ENCODE results near the gene SYTL3.

The SYTL3 gene

GRCh38 chr6:158762787-158763433, 113.1 kb downstream of the SYTL3 start:
- DNase-seq, result no peak

GRCh38 chr6:158763434-158764182, 113.8 kb downstream of the SYTL3 start:
- no peak for DNase-seq

GRCh38 chr6:158764183-158764849, 114.5 kb downstream of the SYTL3 start:
- DNase-seq, result no peak

- no peak for DNase-seq
Measured at GRCh38 chr6:158764926-158765325, 115.1 kb downstream of the SYTL3 start.

- no peak for DNase-seq
Measured at GRCh38 chr6:158765499-158766068, 115.7 kb downstream of the SYTL3 start.

- DNase-seq, result no peak
Measured at GRCh38 chr6:158766621-158767455, 117.0 kb downstream of the SYTL3 start.

GRCh38 chr6:158767709-158768108, 117.9 kb downstream of the SYTL3 start:
- DNase-seq, result no peak

- no peak for DNase-seq
Measured at GRCh38 chr6:158768436-158768835, 118.6 kb downstream of the SYTL3 start.

GRCh38 chr6:158769234-158769770, 119.4 kb downstream of the SYTL3 start:
- no peak for DNase-seq

- DNase-seq, result no peak
Measured at GRCh38 chr6:158769771-158770432, 120.0 kb downstream of the SYTL3 start.

GRCh38 chr6:158770533-158771330, 120.9 kb downstream of the SYTL3 start:
- no peak for DNase-seq

GRCh38 chr6:158771399-158772152, 121.7 kb downstream of the SYTL3 start:
- DNase-seq, result no peak

- no peak for DNase-seq
Measured at GRCh38 chr6:158772172-158772571, 122.3 kb downstream of the SYTL3 start.

- DNase-seq, result no peak
Measured at GRCh38 chr6:158772851-158773371, 123.1 kb downstream of the SYTL3 start.

GRCh38 chr6:158773581-158774449, 124.0 kb downstream of the SYTL3 start:
- no peak for DNase-seq

- DNase-seq, result no peak
Measured at GRCh38 chr6:158774717-158775449, 125.0 kb downstream of the SYTL3 start.

- DNase-seq, result no peak
Measured at GRCh38 chr6:158775832-158776231, 126.0 kb downstream of the SYTL3 start.

GRCh38 chr6:158776737-158777136, 126.9 kb downstream of the SYTL3 start:
- DNase-seq, result no peak

All from islet precursor cell (in vitro differentiated cells).